RWPE2 (cell line): ENCODE measurements around the gene ANHX.

Source experiments
- ATAC-seq: fragments of 200-7000 bp; cut with Tn5 transposase; 3 replicates; pipeline ENCODE4 v1.9.1; 2021; ENCODE audit warnings: low read depth
- DNase-seq: peaks from one replicate; pipeline ENCODE4 v3.0.0-alpha.2; 2020; ENCODE audit warnings: low spot score
- H3K27ac ChIP-seq: fragments of 450-650 bp; 2 replicates; pipeline ENCODE4 v1.5.1; 2017; ENCODE audit warnings: mild to moderate bottlenecking; ENCODE audit not compliant: poor library complexity, severe bottlenecking
- H3K27me3 ChIP-seq: fragments of 250-450 bp; sonication (Bioruptor Pico); 2 replicates; pipeline ENCODE4 v1.5.1; 2021; ENCODE audit warnings: mild to moderate bottlenecking, moderate library complexity; ENCODE audit not compliant: insufficient read depth, poor library complexity, severe bottlenecking
- H3K36me3 ChIP-seq: fragments of 250-450 bp; sonication (Bioruptor Pico); 2 replicates; pipeline ENCODE4 v1.5.1; 2020; ENCODE audit warnings: low read depth, mild to moderate bottlenecking, moderate library complexity
- H3K4me1 ChIP-seq: fragments of 250-450 bp; sonication (Bioruptor Pico); 2 replicates; pipeline ENCODE4 v1.5.1; 2021; ENCODE audit warnings: mild to moderate bottlenecking, moderate library complexity; ENCODE audit not compliant: insufficient read depth, poor library complexity, severe bottlenecking
- H3K4me3 ChIP-seq: fragments of 250-450 bp; sonication (Bioruptor Pico); 2 replicates; pipeline ENCODE4 v1.5.1; 2021; ENCODE audit warnings: mild to moderate bottlenecking, moderate library complexity; ENCODE audit not compliant: severe bottlenecking
- H3K9me3 ChIP-seq: fragments of 250-450 bp; sonication (Bioruptor Pico); 2 replicates; pipeline ENCODE4 v1.5.1; 2021; ENCODE audit warnings: mild to moderate bottlenecking, moderate library complexity; ENCODE audit not compliant: severe bottlenecking
- CTCF ChIP-seq: fragments of 450-650 bp; IDR thresholded peaks from one replicate; pipeline ENCODE4 v1.5.1; 2017; ENCODE audit warnings: mild to moderate bottlenecking, moderate library complexity; ENCODE audit not compliant: poor library complexity, severe bottlenecking

ANHX gene

GRCh38 chr12:133236556-133236955 lies 879 bp upstream of the ANHX start:
- ATAC-seq (no peak), DNase-seq (no peak)
- no peak for TF ChIP-seq CTCF
- Histone ChIP-seq H3K9me3 (peaks cover 7% of the 10 kb centered on the region), H3K4me3 (no peak overlapping the region), H3K27me3 (no peaks in the 10 kb centered on the region), H3K27ac (no peak overlapping the region), H3K36me3 (no peaks in the 10 kb centered on the region), H3K4me1 (no peaks in the 10 kb centered on the region)

- DNase-seq = no peak
- H3K27ac ChIP-seq = no peak overlapping the region
- no peaks in the 10 kb centered on the region for H3K4me1 ChIP-seq
- no peaks in the 10 kb centered on the region for H3K27me3 ChIP-seq
- no peak for TF ChIP-seq CTCF
- no peak for ATAC-seq
- no peak overlapping the region for H3K4me3 ChIP-seq
- peaks cover 7% of the 10 kb centered on the region for H3K9me3 ChIP-seq
- no peaks in the 10 kb centered on the region for H3K36me3 ChIP-seq
These were observed 467 bp upstream of the ANHX start for GRCh38 chr12:133236144-133236543.

- H3K4me3 ChIP-seq = no peak overlapping the region
- no peak for DNase-seq
- H3K9me3 ChIP-seq = peaks cover 8% of the 10 kb centered on the region
- no peak for TF ChIP-seq CTCF
- H3K36me3 ChIP-seq = no peaks in the 10 kb centered on the region
- no peaks in the 10 kb centered on the region for H3K27me3 ChIP-seq
- H3K4me1 ChIP-seq = no peaks in the 10 kb centered on the region
- no peak for ATAC-seq
- no peak overlapping the region for H3K27ac ChIP-seq
These were observed 706 bp downstream of the ANHX start for GRCh38 chr12:133234971-133235370.

- DNase-seq (no peak), ATAC-seq (no peak)
- Histone ChIP-seq H3K27me3 (no peaks in the 10 kb centered on the region), H3K9me3 (peaks cover 11% of the 10 kb centered on the region), H3K27ac (no peak overlapping the region), H3K36me3 (no peaks in the 10 kb centered on the region), H3K4me3 (no peak overlapping the region), H3K4me1 (no peaks in the 10 kb centered on the region)
- TF ChIP-seq CTCF = no peak
These were observed 1.6 kb downstream of the ANHX start for GRCh38 chr12:133233993-133234564.

GRCh38 chr12:133233006-133233405 lies 2.7 kb downstream of the ANHX start:
- H3K4me3 ChIP-seq = no peak overlapping the region
- H3K9me3 ChIP-seq = peaks cover 9% of the 10 kb centered on the region
- ATAC-seq (no peak), DNase-seq (no peak)
- no peak overlapping the region for H3K27ac ChIP-seq
- H3K36me3 ChIP-seq = no peaks in the 10 kb centered on the region
- no peaks in the 10 kb centered on the region for H3K27me3 ChIP-seq
- TF ChIP-seq CTCF = no peak
- no peaks in the 10 kb centered on the region for H3K4me1 ChIP-seq
